Midbrain (tissue), 1 donor: ENCODE measurements around the gene KLRD1.
"Not testable (repeated sequence)": the region's sequence is repeated elsewhere in the genome, so short reads cannot be mapped to it uniquely, and the experiment has no call there.

Experiments
- DNase-seq: peaks from one replicate; lab custom pipeline; 2025; lab: John Stamatoyannopoulos, UW

KLRD1 gene

DNA sequence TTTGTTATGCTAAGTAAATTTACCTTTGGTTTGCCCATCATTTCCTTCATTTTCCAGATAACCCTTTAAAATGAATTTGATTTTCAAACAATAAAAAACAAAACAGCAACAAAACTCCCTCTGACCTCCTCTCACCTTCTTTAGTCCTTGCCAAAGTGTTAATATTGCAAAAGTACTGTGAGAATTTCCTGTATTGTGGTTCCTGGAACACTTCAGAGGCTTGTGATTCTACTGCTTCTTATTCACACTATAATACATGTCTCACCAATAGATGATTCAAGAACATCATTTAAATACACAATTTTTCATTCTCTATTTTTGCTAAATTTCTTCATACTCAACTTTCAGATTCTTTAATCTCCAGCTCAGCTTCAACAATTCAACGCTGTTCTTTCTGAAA lies at the start of gene KLRD1:
TSS of gene KLRD1 (plus strand) at position 241 of the 400 bp plus-strand sequence. CDS start 208 bp downstream, outside the sequence.
- no peak for DNase-seq

- no peak for DNase-seq
These were observed 46.7 kb upstream of the KLRD1 start for GRCh38 chr12:10260927-10261326.

GRCh38 chr12:10268037-10268436 lies 39.6 kb upstream of the KLRD1 start:
- no peak for DNase-seq

GRCh38 chr12:10272467-10272866 lies 35.2 kb upstream of the KLRD1 start:
- no peak for DNase-seq

DNA sequence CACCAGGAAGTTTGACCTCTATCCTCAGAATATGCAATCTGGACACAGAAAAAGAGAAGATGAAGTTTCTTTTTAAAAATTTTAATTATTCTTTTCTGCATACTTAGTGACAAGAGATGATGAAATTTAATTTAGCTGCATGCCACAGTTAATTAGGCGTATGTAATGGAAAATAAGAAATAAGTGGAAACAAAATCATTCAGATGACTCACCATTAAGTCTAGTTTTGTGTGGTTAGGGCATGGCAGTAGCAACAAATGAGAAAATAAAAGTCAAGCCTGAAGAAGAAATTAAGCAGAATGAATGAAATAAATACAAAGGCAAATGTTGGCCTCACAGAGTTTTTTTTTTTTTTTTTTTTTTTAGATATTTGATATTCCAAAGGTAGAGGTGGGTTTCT lies 30.9 kb upstream of the KLRD1 start:
- no peak for DNase-seq

DNA sequence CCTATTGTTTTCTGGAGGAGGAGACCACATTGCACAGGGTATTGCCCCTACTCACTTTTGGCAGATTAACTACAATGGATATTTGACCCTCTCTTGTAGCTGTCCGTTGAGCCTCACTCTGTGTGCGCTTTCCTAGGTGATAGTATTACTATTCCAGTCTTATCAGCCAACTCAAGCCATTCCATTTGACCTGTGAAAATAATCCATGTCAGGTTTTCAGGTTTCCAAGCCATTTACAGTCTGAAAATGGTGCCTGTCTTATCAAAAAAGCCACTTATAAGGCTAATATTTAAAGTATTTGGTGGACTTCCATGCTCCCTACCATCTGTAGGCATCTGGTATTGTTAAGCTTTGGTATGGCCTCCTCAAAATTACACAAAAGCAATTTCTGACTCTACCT lies 29.6 kb upstream of the KLRD1 start:
- no peak for DNase-seq

- no peak for DNase-seq
These were observed 27.7 kb upstream of the KLRD1 start for GRCh38 chr12:10279937-10280336.

DNA sequence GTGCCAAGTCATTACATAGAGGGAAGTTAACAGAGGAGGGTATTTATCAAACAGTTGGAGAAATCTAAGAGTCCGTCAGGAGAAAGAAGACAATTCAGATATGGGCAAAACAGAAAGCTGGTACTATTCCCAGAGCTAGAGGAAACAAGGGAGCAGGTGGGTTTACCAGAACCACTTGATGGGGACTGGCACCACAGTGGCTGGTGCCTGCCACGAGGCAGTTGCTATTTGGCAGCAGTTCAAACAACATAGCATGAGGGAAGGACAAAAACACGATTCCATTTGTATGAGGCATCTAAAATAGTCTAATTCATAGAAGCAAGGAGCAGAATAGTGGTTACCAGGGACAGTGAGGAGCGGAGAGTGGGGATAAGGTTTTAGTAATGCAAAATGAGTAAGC lies 24.6 kb upstream of the KLRD1 start:
- DNase-seq = peak; percentile 1

DNA sequence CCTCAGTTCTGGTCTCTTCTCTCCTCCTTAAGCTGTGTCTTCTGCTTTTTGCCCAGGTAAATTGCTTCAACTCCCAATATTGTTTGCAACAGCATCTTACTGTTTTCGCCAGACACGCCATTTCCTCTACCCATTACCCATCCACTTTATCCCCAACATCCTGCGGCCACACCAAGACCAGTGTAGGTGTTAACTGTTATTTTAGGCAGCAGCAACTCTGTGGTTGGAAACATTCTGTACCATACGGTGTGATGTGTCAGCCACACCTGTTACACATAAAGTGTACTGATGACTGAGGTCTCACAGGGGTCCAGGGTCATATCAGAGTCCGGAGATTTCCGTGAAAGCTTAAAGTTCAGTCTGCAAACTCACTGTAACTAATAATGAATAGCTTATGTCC lies 21.8 kb upstream of the KLRD1 start:
- DNase-seq = no peak

DNA sequence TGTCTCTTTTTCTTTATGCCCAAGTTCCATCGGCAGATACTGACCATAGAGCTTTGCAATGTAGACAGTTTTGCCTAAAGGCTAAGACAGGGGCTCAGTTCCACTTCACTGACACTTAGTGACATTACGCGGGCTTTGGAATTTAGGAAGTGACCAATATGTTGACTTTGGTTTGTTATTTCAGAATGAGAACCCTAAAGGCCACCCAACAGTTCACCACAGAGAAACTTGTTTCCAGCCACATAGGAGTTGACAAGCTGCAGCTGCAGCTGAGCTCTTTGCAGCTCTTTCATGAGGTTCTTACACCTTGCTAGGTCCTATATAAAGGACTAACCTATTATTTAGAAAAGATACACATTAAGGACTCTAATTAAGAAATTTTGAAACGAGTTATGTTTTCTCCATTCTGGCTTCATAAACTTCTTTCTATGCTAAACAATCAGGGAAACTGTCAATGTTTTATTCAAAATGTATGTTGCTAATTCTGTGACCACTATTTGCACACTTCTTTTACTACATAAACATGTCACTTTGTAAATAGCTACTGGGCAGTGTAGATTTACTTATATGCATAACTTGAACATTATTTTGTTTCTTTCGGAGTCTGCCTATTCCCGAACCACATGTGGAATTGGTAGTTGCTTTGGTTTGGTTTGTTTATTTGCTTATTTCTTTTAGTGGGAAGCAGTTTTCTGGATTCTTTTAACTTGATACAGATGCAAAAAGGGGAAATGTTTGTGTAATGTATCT lies 18.5 kb upstream of the KLRD1 start:
- no peak for DNase-seq

DNA sequence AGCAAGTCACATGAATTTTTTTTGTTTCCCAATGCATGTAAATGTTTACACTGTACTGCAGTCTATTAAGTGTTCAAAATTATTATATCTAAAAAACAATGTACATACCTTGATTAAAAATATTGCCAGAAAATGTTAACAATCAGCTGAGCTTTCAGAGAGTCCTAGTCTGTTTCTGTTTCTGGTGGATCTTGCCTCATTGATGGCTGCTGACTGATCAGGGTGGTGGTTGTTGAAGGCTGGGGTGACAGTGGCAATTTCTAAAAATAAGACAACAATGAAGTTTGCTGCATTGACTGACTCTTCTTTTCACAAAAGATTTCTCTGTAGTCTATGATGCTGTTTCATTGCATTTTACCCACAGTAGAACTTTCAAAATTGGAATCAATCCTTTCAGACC lies 16.6 kb upstream of the KLRD1 start:
- DNase-seq = no peak

DNA sequence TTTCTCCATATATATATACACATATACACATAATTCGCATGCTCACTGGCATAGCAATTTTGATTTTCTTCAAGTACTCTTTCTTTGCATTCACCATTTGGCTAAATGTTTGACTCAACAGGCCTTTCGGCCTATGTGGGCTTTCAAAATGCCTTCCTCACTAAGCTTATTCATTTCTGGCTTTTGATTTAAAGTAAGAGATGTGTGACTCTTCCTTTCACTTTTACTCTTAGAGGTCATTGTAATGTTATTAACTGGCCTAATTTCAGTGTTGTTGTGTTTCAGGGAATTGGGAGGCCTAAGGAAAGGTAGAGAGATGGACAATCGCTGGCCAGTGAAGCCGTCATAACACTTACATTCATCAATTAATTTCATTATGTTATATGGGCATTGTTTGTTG lies 14.5 kb upstream of the KLRD1 start:
- no peak for DNase-seq

DNA sequence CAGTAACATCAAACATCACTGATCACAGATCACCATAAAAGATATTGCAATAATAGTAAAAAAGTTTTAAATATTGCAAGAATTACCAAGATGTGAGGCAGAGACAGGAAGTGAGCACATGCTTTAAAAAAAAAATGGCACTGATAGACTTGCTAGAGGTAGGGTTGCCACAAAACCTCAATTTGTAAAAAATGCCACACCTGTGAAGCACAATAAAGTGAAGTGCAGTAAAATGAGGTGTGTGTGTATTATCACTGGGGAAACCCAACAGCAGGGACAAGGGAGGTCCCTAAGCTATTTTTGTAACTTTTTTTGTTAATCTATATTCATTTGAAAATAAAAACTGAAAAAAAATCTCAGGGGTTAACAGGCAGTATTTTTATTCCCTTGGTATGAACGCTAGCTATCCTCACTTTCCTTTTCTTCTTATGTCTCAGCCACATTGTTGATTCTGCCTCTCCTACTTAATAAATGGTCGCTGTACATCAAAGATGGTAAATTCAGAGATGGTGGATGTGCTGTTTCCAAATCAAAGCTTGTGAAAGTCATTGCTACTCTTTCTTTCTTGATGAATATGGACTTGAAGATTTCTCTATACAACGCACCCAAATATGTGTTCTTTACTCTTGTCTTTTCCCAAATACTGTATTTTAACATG lies 14.0 kb upstream of the KLRD1 start:
- no peak for DNase-seq

DNA sequence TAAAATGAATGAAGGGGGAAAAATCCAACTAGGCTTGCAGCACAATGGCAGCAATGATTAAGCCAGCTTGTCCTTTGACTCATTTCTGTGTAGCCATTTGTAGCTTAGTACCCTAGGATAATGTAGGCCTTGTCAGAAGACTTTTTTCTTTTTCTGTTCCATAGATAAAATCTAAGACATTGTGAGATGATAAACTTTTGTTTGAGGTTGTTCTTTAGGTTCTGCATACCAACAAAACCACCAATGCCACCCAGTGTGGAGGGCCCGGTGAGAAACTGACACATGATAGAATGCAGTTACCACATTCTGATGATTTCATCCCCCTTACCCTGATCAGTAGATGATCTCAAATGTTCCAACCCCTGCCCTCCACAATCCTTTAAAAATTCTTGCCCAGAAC lies 6.6 kb upstream of the KLRD1 start:
- DNase-seq = no peak

DNA sequence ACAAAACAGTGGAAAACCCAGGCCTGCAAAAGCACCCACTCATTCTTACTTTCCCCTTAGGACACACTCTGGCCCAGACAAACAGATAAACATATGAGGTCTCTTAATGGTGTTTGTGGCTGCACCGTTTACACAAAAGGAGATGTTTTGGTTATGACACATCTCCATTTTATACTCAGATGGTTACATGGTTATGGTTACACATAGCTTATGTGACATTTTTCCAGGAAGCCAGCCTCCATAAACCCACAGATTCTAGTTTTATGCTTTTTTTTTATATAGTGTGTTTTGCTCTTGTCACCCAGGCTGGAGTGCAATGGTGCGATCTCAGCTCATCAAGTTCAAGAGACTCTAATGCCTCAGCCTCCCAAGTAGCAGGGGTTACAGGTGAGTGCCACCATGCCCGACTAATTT lies 3.5 kb upstream of the KLRD1 start:
- no peak for DNase-seq

DNA sequence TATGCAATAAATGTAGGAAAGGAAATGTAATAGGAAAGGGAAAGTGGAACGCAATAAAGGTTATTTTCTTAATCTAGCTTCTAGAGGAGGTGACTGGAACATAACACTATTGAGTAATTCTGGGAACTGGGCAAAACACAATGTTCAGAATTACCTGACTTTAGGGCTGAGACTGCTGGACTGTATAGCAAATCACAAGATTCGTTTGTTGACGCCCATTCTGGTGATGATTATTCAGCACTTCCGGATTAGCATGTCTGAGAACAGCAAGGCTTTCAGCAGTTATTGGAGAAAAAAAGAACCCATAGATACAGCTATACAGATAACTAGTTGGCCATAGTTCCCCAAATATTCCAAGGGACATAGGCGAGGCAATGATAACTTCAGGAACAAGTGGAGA lies 2.3 kb upstream of the KLRD1 start:
- no peak for DNase-seq

DNA sequence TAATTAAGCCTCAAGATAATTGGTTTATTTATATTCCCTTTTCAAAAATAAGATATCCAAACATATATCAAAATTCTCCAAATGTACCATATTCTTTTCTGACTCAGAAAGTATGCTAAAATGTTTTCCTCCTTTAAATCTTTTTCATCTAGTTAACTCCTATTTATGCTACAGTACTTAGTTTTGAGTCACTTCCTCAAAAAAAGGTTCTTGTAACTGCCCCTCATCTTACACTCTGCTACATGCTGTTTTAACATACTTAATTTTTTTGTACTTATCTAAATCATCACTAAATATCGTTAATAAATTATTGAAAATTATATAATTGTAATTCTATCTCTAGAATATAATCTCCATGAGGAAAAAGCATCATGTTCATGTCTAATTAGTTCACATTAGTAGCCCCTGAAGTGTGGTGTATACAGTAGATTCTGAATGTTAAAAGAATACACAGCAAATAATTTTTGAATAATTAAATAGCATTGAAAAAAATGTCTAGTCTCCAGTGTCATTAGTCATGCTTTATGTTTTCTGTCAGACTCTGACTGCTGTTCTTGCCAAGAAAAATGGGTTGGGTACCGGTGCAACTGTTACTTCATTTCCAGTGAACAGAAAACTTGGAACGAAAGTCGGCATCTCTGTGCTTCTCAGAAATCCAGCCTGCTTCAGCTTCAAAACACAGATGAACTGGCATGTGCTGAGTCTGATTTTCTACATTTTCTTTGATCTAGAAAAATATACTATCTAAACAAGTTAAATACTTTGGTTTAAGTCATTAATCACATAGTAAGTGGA lies 3.5 kb downstream of the KLRD1 start:
- DNase-seq = no peak

- DNase-seq = no peak
These were observed 11.7 kb downstream of the KLRD1 start for GRCh38 chr12:10319388-10319787.

GRCh38 chr12:10320643-10321042 lies 13.0 kb downstream of the KLRD1 start:
- DNase-seq = no peak

DNA sequence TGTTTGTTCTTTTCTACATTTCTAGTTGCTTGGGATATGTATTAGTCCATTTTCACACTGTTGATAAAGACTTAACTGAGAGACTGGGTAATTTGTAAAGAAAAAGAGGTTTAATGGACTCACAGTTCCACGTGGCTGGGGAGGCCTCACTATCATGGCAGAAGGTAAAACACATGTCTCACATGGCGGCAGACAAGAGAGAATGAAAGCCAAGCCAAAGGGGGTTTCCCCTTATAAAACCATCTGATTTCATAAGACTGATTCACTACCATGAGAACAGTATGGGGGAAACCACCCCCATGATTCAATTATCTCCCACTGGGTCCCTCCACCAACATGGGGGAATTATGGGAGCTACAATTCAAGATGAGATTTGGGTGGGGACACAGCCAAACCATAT lies 21.0 kb downstream of the KLRD1 start:
- DNase-seq = not testable (repeated sequence)

DNA sequence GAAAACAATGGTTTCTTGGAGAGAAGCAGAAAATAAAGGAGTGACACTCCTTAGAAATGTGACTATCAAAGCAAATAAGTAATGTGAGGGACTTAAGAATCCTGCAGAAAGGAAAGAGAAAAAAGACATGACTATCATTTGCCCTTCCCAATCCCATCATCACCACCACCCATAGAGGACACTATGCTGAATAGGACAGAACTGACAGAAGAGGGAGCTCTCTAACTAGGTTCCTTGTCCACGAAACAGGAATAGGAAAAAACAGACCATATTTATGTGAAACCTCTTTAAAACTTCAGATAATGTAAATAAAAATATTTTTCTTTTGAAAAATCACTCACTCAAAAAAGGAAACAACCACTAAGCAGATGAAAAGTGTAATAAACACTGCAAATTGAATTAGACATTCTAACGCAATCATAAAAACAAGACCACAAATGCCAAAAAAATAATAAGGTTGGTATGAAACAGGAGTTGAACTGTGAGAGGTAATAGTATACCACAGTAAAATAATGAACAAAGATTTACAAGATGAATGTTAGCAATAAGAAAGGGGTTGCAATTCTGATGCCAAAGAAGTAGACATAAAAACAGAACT lies 24.1 kb downstream of the KLRD1 start:
- DNase-seq = peak; percentile 63

DNA sequence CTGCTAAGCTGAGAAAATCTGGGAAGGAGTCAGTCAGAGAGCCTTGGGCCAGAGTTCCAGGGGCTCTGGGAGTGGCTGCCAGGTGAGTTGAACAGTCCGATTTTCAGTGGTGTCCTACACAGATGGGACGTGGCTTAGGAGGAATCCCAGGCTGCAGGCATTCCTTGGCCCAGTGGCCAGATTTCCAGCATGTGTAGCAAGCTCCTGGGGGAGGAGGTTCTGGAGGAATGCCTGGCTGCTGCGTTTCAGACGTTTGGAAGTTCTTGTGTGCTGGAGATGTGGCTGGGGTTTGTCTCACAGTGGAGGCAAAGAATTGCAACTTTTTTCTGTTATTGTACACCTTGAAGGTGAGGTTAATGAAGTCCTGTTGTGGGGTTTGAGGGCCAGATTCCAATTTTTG lies 28.5 kb downstream of the KLRD1 start:
- DNase-seq = not testable (repeated sequence)

DNA sequence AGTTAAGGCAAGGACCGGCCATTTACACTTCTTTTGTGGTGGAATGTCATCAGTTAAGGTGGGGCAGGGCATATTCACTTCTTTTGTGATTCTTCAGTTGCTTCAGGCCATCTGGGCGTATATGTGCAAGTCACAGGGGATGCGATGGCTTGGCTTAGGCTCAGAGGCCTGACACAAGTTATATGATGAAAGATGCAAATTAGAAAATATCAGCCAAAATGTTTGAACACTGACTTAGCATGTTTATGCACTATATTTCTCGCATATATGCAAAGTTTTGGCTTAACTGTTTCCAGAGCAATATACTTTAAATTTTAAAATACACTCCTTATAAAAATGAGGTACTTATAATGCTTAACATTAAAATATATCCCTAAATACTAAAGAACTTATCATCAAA lies 30.8 kb downstream of the KLRD1 start:
- not testable (repeated sequence) for DNase-seq
